Neural cell (in vitro differentiated cells): ENCODE results near the gene CEACAM19. TPM values are rescaled to one million over a fixed set of nuclear protein-coding genes. Genes with fewer than 3 reads are reported as not detected.

Experiments
- H2AFZ ChIP-seq: fragments of 200-600, 300-800 bp; sonication (generic), shearing (Covaris generic); 2 replicates; pipeline ENCODE4 v1.6.0; 2014; ENCODE audit warnings: low read depth, mild to moderate bottlenecking, antibody characterized with exemption, low read length, moderate library complexity
- H3F3A ChIP-seq: fragments of 200-600 bp; shearing (Covaris generic); 2 replicates; pipeline ENCODE4 v1.6.1; 2016; ENCODE audit warnings: mild to moderate bottlenecking, moderate library complexity, mixed read lengths, antibody characterized with exemption, low read length; ENCODE audit not compliant: insufficient read depth, poor library complexity, severe bottlenecking
- H3K27ac ChIP-seq: fragments of 200-600, 300-800 bp; sonication (generic), shearing (Covaris generic); 2 replicates; pipeline ENCODE4 v1.5.1; 2014; ENCODE audit warnings: mild to moderate bottlenecking, low read length, moderate library complexity
- H3K27me3 ChIP-seq: fragments of 300-800, 200-600 bp; sonication (generic), shearing (Covaris generic); 2 replicates; pipeline ENCODE4 v1.6.0; 2014; ENCODE audit warnings: mild to moderate bottlenecking, low read depth, low read length, moderate library complexity; ENCODE audit not compliant: insufficient read depth
- H3K36me3 ChIP-seq: fragments of 300-800, 200-600 bp; sonication (generic), shearing (Covaris generic); 2 replicates; pipeline ENCODE4 v1.5.1; 2014; ENCODE audit warnings: mild to moderate bottlenecking, antibody characterized with exemption, low read length, moderate library complexity; ENCODE audit not compliant: insufficient read depth
- H3K4me2 ChIP-seq: fragments of 300-800, 200-600 bp; sonication (generic), shearing (Covaris generic); 2 replicates; pipeline ENCODE4 v1.6.0; 2014; ENCODE audit warnings: mild to moderate bottlenecking, low read length
- H3K4me3 ChIP-seq: fragments of 300-800, 200-600 bp; sonication (generic), shearing (Covaris generic); 2 replicates; pipeline ENCODE4 v1.5.1; 2014; ENCODE audit warnings: mild to moderate bottlenecking, low read length, moderate library complexity
- H3K79me2 ChIP-seq: fragments of 200-600 bp; shearing (Covaris generic); replicated peaks from 2 replicates; pipeline ENCODE4 v1.6.0; 2014; ENCODE audit warnings: mild to moderate bottlenecking, low read length, moderate library complexity; ENCODE audit not compliant: insufficient read depth
- H3K9ac ChIP-seq: fragments of 300-800, 200-600 bp; sonication (generic), shearing (Covaris generic); 2 replicates; pipeline ENCODE4 v1.6.1; 2016; ENCODE audit warnings: mild to moderate bottlenecking, low read length, mixed read lengths
- H3K9me2 ChIP-seq: fragments of 200-600 bp; shearing (Covaris generic); 2 replicates; pipeline ENCODE4 v1.6.1; 2016; ENCODE audit warnings: mild to moderate bottlenecking, low read length, mixed read lengths; ENCODE audit not compliant: insufficient read depth
- H3K9me3 ChIP-seq: fragments of 200-600, 300-800 bp; sonication (generic), shearing (Covaris generic); 2 replicates; pipeline ENCODE4 v1.6.1; 2016; ENCODE audit warnings: mild to moderate bottlenecking, mixed run types, low read length, moderate library complexity, mixed read lengths
- H4K20me1 ChIP-seq: fragments of 200-600 bp; shearing (Covaris generic); 2 replicates; pipeline ENCODE4 v1.6.1; 2016; ENCODE audit warnings: mild to moderate bottlenecking, mixed run types; ENCODE audit not compliant: insufficient read depth
- EP300 ChIP-seq: fragments of 450-650 bp; conservative IDR thresholded peaks from 2 replicates; pipeline ENCODE4 v1.6.1; 2014; ENCODE audit warnings: antibody characterized with exemption, mild to moderate bottlenecking, moderate library complexity; ENCODE audit not compliant: poor library complexity, severe bottlenecking
- EZH2 ChIP-seq: fragments of 200-600, 300-800 bp; shearing (Covaris generic), sonication (generic); IDR thresholded peaks from 2 replicates; pipeline ENCODE4 v1.6.1; 2014; ENCODE audit warnings: antibody characterized with exemption, low read length, borderline replicate concordance, mild to moderate bottlenecking; ENCODE audit not compliant: insufficient read depth, poor library complexity, severe bottlenecking
- MXI1 ChIP-seq: fragments of 450-650 bp; conservative IDR thresholded peaks from 2 replicates; pipeline ENCODE4 v1.6.1; 2014; ENCODE audit warnings: antibody characterized with exemption, mild to moderate bottlenecking; ENCODE audit not compliant: poor library complexity, severe bottlenecking
- POLR2AphosphoS5 ChIP-seq: IDR thresholded peaks from 2 replicates; pipeline ENCODE4 v1.6.1; 2012
- RAD21 ChIP-seq: fragments of 450-650 bp; conservative IDR thresholded peaks from 2 replicates; pipeline ENCODE4 v1.6.1; 2014; ENCODE audit warnings: antibody characterized with exemption, mild to moderate bottlenecking, moderate library complexity
- SMC3 ChIP-seq: fragments of 450-650 bp; conservative IDR thresholded peaks from 2 replicates; pipeline ENCODE4 v1.6.1; 2014; ENCODE audit warnings: antibody characterized with exemption, mild to moderate bottlenecking, moderate library complexity; ENCODE audit not compliant: poor library complexity
- TAF1 ChIP-seq: IDR thresholded peaks from 2 replicates; pipeline ENCODE4 v1.6.1; 2012; ENCODE audit warnings: low read depth
- polyA plus RNA-seq: library from polyadenylated mRNA; depleted of rRNA; stranded (reverse); fragments of >200 nt; gene quantifications from 2 replicates; pipeline ENCODE4 v1.2.3, GENCODE V29; 2014
- TF ChIP-seq, protein P1 (sequence below): IDR thresholded peaks from 2 replicates; pipeline ENCODE4 v1.6.1; 2012; ENCODE audit warnings: borderline replicate concordance
- TF ChIP-seq, protein P2 (sequence below): fragments of 450-650 bp; IDR thresholded peaks from 2 replicates; pipeline ENCODE4 v1.5.1; 2014; ENCODE audit warnings: antibody characterized with exemption, mild to moderate bottlenecking, moderate library complexity; ENCODE audit not compliant: poor library complexity, severe bottlenecking

CEACAM19 gene
- polyA plus RNA-seq, 1 donor from 2014 or later, result 1.9 TPM

DNA sequence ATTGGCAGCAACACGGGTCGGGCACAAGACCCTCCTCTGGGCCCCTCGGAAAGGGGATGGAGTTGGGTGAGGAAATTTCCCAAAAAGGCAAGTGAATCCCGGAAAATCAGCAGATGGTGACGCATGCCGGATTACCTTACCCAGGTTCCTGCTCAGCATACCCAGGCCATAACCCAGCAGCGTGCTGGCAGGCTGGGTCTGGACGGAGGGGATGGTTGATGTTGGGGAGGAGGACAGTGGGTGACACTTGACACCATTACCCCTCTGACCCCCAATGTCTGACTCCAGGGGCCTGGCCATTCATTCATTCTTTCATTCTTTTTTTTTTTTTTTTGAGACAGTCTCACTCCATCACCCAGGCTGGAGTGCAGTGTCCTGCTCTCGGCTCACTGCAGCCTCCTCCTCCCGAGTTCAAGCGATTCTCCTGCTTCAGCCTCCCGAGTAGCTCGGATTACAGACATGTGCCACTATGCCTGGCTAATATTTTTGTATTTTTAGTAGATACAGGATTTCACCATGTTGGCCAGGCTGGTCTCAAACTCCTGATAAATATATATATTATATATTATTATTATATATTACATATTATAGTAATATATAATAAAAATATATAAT is 26.8 kb upstream of the CEACAM19 start:
- Histone ChIP-seq H3K4me3 (peak overlapping the region; percentile 98), H2AFZ (peak overlapping the region; percentile 69), H3K36me3 (no peaks in the 10 kb centered on the region), H3K27ac (peak overlapping the region; percentile 52), H4K20me1 (no peaks in the 10 kb centered on the region), H3K9me3 (no peaks in the 10 kb centered on the region), H3K9ac (peak overlapping the region; percentile 79), H3F3A (no peaks in the 10 kb centered on the region), H3K79me2 (no peaks in the 10 kb centered on the region), H3K27me3 (peaks cover 4% of the 10 kb centered on the region), H3K9me2 (no peaks in the 10 kb centered on the region), H3K4me2 (peak overlapping the region; percentile 70)
- no peak for TF ChIP-seq TAF1
- no peak for TF ChIP-seq EP300
- TF ChIP-seq, protein P1, sequence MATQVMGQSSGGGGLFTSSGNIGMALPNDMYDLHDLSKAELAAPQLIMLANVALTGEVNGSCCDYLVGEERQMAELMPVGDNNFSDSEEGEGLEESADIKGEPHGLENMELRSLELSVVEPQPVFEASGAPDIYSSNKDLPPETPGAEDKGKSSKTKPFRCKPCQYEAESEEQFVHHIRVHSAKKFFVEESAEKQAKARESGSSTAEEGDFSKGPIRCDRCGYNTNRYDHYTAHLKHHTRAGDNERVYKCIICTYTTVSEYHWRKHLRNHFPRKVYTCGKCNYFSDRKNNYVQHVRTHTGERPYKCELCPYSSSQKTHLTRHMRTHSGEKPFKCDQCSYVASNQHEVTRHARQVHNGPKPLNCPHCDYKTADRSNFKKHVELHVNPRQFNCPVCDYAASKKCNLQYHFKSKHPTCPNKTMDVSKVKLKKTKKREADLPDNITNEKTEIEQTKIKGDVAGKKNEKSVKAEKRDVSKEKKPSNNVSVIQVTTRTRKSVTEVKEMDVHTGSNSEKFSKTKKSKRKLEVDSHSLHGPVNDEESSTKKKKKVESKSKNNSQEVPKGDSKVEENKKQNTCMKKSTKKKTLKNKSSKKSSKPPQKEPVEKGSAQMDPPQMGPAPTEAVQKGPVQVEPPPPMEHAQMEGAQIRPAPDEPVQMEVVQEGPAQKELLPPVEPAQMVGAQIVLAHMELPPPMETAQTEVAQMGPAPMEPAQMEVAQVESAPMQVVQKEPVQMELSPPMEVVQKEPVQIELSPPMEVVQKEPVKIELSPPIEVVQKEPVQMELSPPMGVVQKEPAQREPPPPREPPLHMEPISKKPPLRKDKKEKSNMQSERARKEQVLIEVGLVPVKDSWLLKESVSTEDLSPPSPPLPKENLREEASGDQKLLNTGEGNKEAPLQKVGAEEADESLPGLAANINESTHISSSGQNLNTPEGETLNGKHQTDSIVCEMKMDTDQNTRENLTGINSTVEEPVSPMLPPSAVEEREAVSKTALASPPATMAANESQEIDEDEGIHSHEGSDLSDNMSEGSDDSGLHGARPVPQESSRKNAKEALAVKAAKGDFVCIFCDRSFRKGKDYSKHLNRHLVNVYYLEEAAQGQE, result no peak
- no peak for TF ChIP-seq SMC3
- no peak for TF ChIP-seq POLR2AphosphoS5
- TF ChIP-seq MXI1, result no peak
- TF ChIP-seq, protein P2, sequence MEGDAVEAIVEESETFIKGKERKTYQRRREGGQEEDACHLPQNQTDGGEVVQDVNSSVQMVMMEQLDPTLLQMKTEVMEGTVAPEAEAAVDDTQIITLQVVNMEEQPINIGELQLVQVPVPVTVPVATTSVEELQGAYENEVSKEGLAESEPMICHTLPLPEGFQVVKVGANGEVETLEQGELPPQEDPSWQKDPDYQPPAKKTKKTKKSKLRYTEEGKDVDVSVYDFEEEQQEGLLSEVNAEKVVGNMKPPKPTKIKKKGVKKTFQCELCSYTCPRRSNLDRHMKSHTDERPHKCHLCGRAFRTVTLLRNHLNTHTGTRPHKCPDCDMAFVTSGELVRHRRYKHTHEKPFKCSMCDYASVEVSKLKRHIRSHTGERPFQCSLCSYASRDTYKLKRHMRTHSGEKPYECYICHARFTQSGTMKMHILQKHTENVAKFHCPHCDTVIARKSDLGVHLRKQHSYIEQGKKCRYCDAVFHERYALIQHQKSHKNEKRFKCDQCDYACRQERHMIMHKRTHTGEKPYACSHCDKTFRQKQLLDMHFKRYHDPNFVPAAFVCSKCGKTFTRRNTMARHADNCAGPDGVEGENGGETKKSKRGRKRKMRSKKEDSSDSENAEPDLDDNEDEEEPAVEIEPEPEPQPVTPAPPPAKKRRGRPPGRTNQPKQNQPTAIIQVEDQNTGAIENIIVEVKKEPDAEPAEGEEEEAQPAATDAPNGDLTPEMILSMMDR, result no peak
- no peak for TF ChIP-seq RAD21
- no peak for TF ChIP-seq EZH2

DNA sequence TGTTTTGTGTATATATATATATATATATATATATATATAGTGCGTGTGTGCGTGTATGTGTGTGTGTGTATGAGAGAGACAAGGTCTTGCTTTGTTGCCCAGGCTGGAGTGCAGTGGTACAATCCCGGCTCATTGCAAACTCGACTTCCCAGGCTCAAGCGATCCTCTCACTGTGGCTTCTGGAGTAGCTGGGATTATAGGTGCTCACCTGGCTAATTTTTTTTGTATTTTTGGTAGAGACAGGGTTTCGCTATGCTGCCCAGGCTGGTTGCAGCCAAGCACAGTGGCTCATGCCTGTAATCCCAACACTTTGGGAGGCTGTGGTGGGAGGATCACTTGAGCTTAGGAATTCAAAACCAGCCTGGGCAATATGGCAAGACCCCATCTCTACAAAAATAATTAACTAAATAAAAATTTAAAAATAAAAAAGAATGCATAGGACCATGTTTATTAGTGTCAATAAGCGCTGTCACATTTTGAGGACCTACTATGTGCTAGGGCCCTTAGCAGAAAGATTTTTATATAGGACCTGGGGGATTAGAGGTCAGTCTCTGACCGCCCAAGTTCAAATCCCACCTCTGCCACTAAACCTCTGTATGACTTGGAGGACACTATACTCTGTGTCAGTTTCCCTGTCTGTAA is 25.8 kb upstream of the CEACAM19 start:
- Histone ChIP-seq H2AFZ (no peak overlapping the region), H3K27me3 (peaks cover 4% of the 10 kb centered on the region), H3K36me3 (no peaks in the 10 kb centered on the region), H3K4me2 (no peak overlapping the region), H3K9me3 (no peaks in the 10 kb centered on the region), H3K9ac (no peak overlapping the region), H3K9me2 (no peaks in the 10 kb centered on the region), H3K27ac (no peak overlapping the region), H3F3A (no peaks in the 10 kb centered on the region), H3K4me3 (no peak overlapping the region), H4K20me1 (no peaks in the 10 kb centered on the region), H3K79me2 (no peaks in the 10 kb centered on the region)
- TF ChIP-seq MXI1, result no peak
- TF ChIP-seq EP300, result no peak
- TF ChIP-seq SMC3, result no peak
- no peak for TF ChIP-seq TAF1
- TF ChIP-seq, protein P1, result no peak
- TF ChIP-seq, protein P2, result no peak
- no peak for TF ChIP-seq RAD21
- no peak for TF ChIP-seq POLR2AphosphoS5
- TF ChIP-seq EZH2, result no peak
